Mesodermal cell (in vitro differentiated cells): ENCODE results near the gene PLD2.

Source experiments
- H3K27ac ChIP-seq: 2 replicates; pipeline ENCODE4 v1.7.0; 2013; ENCODE audit warnings: mild to moderate bottlenecking, low read depth, low read length, moderate library complexity; ENCODE audit not compliant: severe bottlenecking
- H3K36me3 ChIP-seq: 2 replicates; pipeline ENCODE4 v1.7.1; 2013; ENCODE audit warnings: mild to moderate bottlenecking, low read length, moderate library complexity; ENCODE audit not compliant: control insufficient read depth, insufficient read depth
- H3K4me1 ChIP-seq: one replicate; pipeline ENCODE4 v1.7.1; 2013; ENCODE audit warnings: mild to moderate bottlenecking, low read length; ENCODE audit not compliant: insufficient read depth, control insufficient read depth, poor library complexity, severe bottlenecking
- H3K4me3 ChIP-seq: 2 replicates; pipeline ENCODE4 v1.7.0; 2013; ENCODE audit warnings: low read length, control low read depth, mild to moderate bottlenecking; ENCODE audit not compliant: insufficient read depth, poor library complexity, severe bottlenecking; ENCODE audit errors: extremely low read depth
- H3K9me3 ChIP-seq: 2 replicates; pipeline ENCODE4 v1.7.1; 2013; ENCODE audit warnings: mild to moderate bottlenecking, low read length, moderate library complexity; ENCODE audit not compliant: control insufficient read depth
- WGBS, 2 experiments: methylation state at CpG; one replicate each; pipeline ENCODE4 v1.1.5; 2013; ENCODE audit warnings: missing lambda C conversion rate in 2 of 2; ENCODE audit not compliant: insufficient coverage in 2 of 2; 5-methylcytosine and 5-hydroxymethylcytosine counted together

Gene PLD2

GRCh38 chr17:4795168-4795567, 11.8 kb upstream of the PLD2 start:
- no peak overlapping the region for H3K27ac ChIP-seq
- H3K9me3 ChIP-seq: no peaks in the 10 kb centered on the region
- peaks cover 6% of the 10 kb centered on the region for H3K4me1 ChIP-seq
- H3K36me3 ChIP-seq: peaks cover 25% of the 10 kb centered on the region
- WGBS, 2 experiments: no CpG with 5 or more reads among the region's 1 CpG
- no peak overlapping the region for H3K4me3 ChIP-seq

DNA sequence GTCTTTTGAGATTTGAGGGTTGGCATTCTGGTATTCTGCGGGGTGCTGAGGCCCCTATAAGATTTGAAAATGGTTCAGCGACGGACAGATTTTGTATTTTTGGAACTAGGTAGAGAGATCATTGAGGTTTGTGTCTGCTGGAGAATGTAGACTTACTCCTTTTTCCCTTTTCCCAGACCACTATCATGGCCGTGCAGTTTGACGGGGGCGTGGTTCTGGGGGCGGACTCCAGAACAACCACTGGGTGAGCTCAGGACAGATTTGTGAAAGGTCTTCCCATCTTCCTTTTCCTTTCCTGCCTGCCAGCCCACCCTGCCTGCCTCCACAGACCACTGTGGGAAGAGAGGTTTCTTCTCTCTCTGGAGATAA, 10.4 kb upstream of the PLD2 start:
- H3K36me3 ChIP-seq: peaks cover 25% of the 10 kb centered on the region
- H3K4me3 ChIP-seq: peak overlapping the region; percentile 74
- H3K27ac ChIP-seq: peak overlapping the region; percentile 39
- H3K9me3 ChIP-seq: no peaks in the 10 kb centered on the region
- 0% methylated on average over 1 to 2 of the region's 7 CpGs for WGBS, 2 experiments
- H3K4me1 ChIP-seq: no peaks in the 10 kb centered on the region

DNA sequence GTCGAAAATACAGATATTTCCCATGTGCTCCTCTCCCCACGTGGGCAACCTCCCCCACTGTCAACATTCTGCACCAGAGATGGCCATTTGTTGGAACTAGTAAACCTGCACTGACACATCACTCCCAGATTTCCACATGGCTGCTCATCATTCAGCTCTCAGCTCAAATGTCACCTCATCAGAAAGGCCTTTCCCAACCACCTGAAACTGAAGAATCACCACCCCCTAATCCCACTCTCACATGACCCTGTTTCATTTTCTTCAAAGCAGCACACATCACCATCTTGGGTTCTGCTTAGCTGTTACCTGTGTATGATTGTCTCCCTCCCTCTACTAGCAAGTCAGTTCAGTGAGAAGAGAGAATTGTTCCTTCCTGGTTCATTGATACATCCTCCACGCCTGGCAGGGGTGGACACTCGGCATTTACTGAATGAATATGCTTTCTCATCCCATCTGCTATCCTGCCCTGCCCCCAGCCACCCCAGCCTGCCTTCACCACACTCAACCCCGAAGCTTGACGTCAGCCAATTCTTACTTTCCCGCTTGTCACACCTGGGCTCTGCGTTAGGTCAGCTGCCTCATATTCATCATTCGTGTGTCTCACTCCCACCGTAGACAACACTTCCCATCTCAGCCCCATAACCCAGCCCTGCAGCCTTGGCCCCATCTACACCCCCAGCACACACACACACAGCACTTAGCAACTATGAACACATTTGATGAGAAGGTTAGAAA, 6.3 kb upstream of the PLD2 start:
- H3K27ac ChIP-seq: no peak overlapping the region
- H3K4me3 ChIP-seq: no peak overlapping the region
- no peaks in the 10 kb centered on the region for H3K9me3 ChIP-seq
- H3K36me3 ChIP-seq: peaks cover 25% of the 10 kb centered on the region
- WGBS, 2 experiments: 69 to 74% methylated on average over 8 to 10 of the region's 10 CpGs
- no peaks in the 10 kb centered on the region for H3K4me1 ChIP-seq

DNA sequence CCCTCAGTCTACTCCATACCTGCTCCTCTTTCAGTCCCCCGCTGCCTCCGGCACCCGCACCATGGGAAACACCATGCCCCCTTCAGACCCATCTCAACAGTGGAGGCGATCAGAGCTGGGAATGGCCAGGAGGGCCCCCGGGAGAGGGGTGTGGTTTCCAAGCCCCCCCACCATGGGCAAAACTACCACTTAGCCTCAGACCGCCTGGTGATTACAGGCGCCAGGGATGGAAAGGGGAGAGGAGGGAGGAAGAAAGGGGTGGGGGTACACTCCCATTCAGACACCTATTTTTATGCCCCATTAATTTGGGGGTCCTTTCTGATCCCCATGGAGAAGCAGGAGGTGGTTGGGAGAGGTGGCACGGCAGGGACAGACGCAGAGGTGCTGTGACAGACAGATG, 4.7 kb upstream of the PLD2 start, which contains the start of gene C17orf114:
Gene C17orf114 (minus strand): TSS at position 101 of the 400 bp plus-strand sequence.
- Histone ChIP-seq H3K36me3 (peaks cover 23% of the 10 kb centered on the region), H3K27ac (no peak within 1 kb of the TSS), H3K4me1 (no peaks in the 10 kb centered on the region), H3K9me3 (no peaks in the 10 kb centered on the region), H3K4me3 (no peak within 1 kb of the TSS)
- 90 to 95% methylated on average over 2 of the region's 9 CpGs for WGBS, 2 experiments

DNA sequence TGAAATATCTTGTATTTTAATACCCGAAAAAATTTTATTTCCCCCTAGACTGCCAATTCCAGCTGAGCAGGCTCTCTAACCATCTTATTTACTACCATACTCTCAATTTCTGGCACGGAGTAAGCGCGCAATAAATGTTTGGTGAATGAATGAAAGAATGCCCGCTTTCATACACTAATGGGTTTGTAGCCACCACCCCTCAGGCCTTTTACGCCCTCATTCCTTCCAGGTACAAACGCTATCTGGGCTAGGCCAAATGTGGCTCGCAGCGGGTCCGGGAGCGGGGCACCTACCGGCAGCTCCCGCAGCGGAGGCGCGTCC, 536 bp upstream of the PLD2 start:
- Histone ChIP-seq H3K4me1 (peaks cover 4% of the 10 kb centered on the region), H3K27ac (no peak overlapping the region), H3K9me3 (no peaks in the 10 kb centered on the region), H3K4me3 (peak overlapping the region; percentile 68), H3K36me3 (peaks cover 28% of the 10 kb centered on the region)
- WGBS, 2 experiments: 0 to 2% methylated on average over 9 to 10 of the region's 16 CpGs

GRCh38 chr17:4807605-4808377, 839 bp downstream of the PLD2 start:
- Histone ChIP-seq H3K9me3 (no peaks in the 10 kb centered on the region), H3K4me3 (peak overlapping the region; percentile 68), H3K27ac (no peak overlapping the region), H3K36me3 (peaks cover 33% of the 10 kb centered on the region), H3K4me1 (peaks cover 4% of the 10 kb centered on the region)
- 40 to 48% methylated on average over 25 to 30 of the region's 32 CpGs for WGBS, 2 experiments

DNA sequence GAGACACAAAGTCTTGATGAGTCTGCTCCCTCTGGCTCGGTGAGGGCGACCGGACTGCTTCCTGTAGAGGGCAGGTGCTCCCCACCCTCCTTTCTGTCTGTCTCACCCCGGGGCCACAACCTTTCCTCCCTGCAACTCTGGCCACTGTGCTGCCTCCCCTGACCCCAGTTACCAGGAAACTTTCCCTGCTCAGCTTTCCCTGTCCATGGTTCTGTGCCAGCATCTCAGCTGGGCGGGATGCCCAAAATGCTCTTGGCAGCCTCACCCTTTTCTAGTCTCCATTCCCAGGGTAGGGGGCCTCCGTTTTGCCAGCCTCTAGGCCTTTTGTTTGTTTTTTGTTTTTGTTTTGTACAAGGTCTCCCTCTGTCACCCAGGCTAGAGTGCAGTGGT, 1.4 kb downstream of the PLD2 start:
- Histone ChIP-seq H3K4me1 (peaks cover 4% of the 10 kb centered on the region), H3K9me3 (no peaks in the 10 kb centered on the region), H3K27ac (no peak overlapping the region), H3K36me3 (peaks cover 36% of the 10 kb centered on the region), H3K4me3 (no peak overlapping the region)
- 88 to 93% methylated on average over 4 to 5 of the region's 6 CpGs for WGBS, 2 experiments

- peaks cover 60% of the 10 kb centered on the region for H3K36me3 ChIP-seq
- peaks cover 4% of the 10 kb centered on the region for H3K4me1 ChIP-seq
- no peaks in the 10 kb centered on the region for H3K9me3 ChIP-seq
- H3K27ac ChIP-seq: no peak overlapping the region
- whole genome bisulfite sequencing, 2 experiments: 93 to 98% methylated on average over 13 of the region's 13 CpGs
- no peak overlapping the region for H3K4me3 ChIP-seq
Measured at GRCh38 chr17:4810696-4811290, 3.8 kb downstream of the PLD2 start.

GRCh38 chr17:4811471-4811870, 4.5 kb downstream of the PLD2 start:
- Histone ChIP-seq H3K4me1 (peaks cover 4% of the 10 kb centered on the region), H3K27ac (no peak overlapping the region), H3K4me3 (no peak overlapping the region), H3K9me3 (no peaks in the 10 kb centered on the region), H3K36me3 (peaks cover 63% of the 10 kb centered on the region)
- WGBS, 2 experiments: 95 to 97% methylated on average over 7 to 12 of the region's 12 CpGs

DNA sequence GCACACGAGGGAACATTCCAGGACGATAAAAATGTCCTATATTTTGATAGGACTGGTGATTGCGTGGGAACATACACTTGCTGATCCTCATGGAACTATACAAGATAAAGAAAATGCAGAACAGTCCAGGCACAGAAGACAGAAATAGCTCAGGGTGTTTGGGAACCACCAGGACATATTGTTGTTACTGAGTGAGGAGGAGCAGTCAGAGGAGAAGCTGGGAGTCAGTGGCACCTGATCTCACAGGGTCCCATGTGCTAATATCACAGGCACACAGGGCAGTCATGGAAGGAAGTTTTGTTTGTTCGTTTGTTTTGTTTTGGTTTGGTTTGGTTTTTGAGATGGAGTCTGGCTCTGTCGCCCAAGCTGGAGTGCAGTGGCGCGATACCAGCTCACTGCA, 5.7 kb downstream of the PLD2 start:
- Histone ChIP-seq H3K9me3 (no peaks in the 10 kb centered on the region), H3K4me3 (no peak overlapping the region), H3K36me3 (peaks cover 73% of the 10 kb centered on the region), H3K27ac (no peak overlapping the region), H3K4me1 (peaks cover 4% of the 10 kb centered on the region)
- WGBS, 2 experiments: 95 to 98% methylated on average over 7 of the region's 7 CpGs
